HG02943 (cell line): Measurements from ENCODE around the gene VAV3.

Experiments used
- ATAC-seq: cut with Tn5 transposase; IDR thresholded peaks from one replicate; pipeline ENCODE4 v1.9.1; 2021; ENCODE audit warnings: mild to moderate bottlenecking, low read depth, moderate library complexity; ENCODE audit not compliant: unreplicated experiment

Gene VAV3

DNA sequence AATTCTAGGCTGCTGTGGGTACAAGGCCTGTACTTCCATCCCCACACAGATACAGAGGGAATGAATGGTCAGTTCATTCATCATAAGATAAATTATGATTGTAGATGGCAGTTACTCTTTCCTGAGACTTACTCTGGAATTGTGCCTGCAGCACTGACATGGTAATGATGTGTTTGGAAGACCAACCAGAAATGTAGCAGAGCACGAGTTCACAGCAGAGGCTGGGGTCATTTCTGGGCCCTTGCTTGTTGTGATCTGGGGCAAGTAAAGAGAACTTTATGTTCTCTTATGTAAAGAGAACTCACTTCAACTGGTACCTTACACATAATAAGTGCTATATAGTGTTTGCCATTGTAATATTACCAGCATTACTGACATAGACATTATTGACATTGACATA lies 412.2 kb downstream of the VAV3 start:
- ATAC-seq = no peak

DNA sequence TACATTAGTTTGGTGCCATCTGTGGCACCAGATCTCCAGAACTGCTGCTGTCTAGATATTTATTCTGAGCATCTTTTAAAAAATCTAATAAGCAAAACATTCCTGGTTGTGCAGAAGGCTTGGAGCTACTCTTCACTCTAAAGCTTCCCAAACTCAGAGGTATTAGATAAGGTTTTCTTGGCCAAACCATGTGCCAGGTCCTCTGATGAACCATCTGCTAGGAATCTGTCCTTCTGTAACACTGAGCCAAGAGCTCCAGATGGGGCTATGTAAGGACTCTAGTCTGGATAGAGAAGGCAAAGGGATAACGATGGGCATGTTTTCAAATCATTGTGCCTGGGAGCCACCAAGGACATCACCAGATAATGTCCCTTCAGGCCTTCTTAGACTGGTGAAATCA lies 413.5 kb downstream of the VAV3 start:
- ATAC-seq = no peak

DNA sequence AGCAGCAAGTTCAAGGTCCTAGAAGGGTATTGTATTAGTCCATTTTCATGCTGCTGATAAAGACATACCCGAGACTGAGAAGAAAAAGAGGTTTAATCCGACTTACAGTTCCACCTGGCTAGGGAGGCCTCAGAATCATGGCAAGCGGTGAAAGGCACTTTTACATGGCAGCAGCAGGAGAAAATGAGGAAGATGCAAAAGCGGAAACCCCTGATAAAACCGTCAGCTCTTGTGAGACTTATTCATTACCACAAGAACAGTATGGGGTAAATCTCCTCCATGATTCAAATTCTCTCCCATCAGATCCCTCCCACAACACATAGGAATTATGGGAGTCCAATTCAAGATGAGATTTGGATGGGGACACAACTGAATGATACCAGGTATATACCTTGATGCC lies 414.6 kb downstream of the VAV3 start:
- ATAC-seq = no peak

DNA sequence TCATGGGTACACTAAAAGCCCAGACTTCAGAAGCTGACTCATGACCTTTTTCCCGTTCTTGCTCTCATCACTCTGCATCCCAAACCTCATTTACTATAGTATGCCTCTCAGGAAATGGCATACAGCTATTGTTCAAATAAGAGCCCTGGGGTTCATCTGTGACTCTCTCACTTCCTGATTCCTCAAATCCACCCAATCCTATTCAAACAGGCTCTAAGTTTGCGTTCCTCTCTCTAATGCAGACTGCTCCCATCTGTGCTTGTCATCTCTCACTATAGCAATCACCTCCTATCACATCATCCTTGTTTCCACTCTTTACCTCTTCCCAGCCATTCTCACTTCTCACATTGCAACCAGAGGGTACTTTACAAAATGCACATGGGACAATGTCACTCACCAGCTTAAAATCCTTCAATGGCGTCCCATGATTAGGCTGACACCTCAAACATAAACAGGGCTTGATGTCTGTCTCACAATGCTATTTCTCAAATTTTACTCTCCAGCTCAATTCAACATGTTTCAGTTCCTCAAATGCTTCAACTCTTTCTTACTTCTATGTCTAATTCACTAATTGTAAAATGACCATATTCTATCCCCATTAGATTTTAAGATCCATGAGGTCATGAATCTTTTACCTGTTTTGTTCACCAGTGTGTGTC lies 415.7 kb downstream of the VAV3 start:
- ATAC-seq = no peak

DNA sequence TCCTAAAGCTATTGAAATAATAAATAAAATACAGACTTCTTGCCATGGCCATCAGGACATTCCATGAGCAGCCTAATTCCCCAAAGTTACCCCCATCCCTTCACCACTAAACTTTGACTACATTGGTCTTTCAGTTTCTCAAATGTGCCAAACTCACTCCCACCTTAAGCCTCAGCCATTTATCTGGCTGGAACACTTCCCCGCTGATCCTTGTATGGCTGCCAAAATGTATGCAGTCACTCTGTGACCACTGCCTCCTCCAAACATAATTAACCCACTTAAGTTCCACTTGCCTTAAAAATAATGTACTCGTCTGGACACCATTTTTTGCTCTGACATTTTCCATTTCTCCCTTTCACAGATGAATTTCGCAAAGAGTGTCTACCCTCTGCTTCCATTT lies 416.7 kb downstream of the VAV3 start:
- no peak for ATAC-seq

DNA sequence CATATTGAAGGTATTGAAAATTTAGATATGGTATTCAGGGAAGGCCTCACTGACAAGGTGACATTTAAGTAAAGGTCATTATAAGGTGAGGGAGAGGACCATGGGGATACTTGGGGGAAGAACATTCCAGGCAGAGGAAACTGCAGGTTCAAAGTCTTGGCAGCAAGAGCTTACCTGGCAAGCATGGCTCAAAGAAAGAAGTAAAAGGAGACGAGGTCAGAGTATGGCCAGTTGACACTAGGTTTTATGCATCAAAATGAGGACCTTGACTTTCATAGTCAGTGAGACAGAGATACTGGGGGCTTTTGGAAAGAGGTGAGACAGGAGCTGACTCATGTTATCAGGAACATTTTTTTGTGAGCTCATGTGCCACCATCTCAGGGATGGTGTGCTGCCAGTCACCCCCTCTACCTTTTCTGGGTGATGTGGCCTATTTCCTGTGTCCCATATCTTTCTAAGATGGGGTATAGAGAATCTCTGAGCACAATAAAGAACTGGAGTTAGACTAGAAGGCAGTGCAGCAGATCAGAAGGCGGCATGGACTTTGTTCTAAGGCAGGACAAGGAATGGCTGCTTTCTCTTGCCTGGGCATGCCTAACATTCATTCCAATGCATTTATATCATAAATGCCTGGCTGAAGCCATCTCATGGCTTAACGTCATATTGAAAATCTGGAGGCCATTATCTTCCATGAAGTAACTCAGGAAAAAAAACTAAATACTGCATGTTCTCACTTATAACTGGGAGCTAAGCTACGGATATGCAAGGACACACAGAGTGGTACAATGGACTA lies 417.4 kb downstream of the VAV3 start:
- ATAC-seq = no peak

DNA sequence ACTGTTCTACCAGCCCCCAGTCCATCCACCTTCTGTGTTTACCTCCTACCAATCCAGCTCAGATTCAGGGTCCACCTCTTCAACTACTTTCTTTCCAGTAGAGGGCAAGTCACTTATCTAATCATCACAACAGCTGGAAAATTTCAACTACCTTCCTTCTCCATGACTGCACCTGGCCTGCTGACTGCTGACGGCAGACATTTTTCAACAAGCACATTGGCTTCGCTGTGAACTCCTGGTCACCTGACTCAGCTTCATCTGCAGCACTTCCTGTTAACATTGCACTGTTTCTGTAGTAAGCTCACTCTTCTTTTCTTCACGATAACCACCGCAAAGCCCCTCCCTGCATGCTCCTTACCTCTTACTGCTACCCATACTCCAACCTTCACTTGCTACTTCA lies 418.4 kb downstream of the VAV3 start:
- ATAC-seq = no peak

DNA sequence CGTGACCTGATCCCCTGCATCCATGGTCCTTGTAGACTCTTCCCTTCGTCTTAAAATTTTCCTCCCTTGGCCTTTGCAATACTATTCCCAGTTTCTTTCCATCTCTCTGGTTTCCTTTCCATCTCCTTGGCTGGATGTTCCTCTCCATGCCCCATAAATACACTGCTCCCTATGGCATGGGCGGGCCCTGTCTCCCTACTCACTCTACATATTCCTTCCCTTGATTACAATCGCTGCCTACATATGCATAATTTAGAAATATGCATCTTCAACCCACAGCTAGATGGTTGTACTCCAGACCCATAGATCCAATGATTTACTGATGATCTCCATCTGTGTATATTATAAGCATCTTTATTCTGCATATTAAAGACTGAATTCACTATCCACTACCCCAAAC lies 419.1 kb downstream of the VAV3 start:
- ATAC-seq = no peak

DNA sequence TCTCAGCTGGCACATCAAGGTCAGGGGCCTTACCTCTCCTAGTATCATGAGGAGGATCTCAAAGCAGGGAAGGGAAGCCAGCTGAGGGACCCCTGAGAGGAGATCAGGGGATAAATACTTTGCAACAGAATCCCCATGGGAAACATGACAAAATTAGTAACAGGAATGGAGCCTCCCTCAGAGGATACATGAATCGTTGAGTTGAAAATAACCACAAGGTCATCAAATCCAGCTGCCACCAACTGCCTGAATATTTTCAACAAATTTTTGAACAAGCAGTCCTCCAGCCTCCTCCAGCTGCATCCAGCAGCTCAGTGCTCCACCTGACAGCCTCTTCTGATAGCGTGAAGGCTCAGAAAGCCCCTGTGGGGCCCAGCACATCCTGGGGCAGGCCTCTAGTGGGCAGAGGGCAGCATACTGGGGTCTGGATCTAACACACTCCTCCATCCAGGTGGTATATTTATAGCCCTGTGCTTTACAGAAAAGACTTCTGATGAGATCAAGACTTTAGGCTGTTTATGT lies 419.9 kb downstream of the VAV3 start:
- ATAC-seq = no peak

DNA sequence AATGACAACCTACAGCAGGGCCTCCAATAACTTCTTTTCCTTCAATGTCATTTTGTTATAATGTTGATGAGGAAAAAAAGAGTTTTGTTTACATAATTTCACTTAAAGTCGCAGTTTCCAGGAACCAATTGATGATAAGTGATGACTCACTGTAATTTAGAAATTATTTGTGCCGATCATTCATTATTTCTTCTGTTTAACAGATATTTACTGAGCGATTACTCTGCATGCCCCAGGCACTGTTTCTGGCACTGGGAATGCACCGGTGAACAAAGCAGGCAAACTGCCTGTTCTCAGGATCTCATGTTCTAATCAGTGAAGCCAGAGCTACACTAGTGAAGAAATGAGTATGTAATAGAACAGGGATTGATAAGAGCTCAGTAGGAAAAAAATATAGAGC lies 420.7 kb downstream of the VAV3 start:
- ATAC-seq = no peak

DNA sequence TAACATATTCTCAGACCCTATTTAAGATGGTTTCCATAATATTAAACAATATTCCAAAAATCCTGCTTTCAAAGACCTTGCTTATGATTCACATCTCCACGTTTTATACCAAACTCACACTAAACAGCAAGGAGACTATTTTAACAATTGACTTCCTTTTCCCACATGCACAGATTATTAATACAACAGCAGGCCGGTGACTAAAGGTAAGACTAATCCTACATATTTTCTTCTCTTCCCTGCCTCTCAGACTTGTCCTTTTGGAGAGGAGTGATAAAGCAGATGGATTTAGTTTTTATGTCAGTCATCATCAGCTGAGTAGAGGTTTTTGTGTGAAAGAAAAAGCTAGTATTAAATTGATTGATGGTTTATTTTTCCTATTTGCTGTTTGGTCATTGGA lies 423.6 kb downstream of the VAV3 start:
- ATAC-seq = no peak

DNA sequence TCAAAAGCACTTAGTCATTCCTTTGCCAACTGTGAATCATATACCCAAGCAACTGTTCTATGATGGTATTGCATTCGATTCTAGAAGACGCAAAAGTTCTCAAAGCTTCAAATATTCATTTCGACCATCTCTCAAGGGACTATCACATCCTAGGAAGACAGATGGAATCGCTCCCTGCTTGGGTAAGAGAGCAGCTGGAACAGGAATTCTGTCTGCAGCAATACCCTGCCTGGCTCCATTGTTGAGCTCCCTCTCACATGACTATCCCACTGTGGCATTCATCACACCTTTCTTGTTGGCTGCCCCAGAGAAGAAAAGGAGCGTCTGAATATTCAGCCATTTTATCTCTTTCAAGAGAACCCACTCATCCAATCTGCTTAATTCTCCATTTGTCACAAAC lies 426.5 kb downstream of the VAV3 start:
- ATAC-seq = no peak

DNA sequence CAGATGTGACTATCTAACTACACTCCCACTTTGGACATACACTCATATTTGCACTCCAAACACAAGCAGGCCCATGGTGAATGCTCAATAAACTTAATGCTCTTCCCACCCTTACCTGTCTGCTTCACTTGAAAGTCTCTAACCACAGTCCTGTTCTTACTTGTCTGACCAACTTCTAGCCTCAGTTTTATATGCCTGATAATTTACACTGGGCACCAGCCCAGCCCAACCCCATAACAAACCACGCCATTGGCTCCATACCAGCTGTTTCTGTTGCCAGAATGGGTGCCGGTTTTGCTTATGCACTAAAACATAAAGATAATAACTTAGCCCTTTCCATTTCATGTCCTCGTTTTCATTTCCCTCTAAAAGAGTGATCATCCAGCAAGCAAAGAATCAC lies 428.7 kb downstream of the VAV3 start:
- no peak for ATAC-seq

DNA sequence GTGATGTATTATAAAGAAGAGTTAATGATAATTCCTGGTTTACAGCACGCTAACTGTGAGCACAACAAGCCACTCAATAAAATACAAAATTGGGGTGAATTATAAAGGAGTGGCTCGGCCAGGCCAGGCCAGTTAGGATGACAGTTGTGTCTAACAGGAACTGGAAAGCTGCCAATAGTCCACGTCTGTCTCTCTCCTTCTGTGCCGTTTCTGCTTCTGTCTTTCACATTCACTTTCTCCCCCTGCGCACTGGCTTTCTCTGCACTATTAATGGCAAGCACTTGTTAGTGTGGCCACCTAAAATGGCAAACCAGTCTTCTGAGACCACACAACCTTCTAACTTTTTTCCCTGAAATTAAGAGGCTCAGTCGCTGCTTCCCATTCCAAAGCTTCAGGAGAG lies 429.9 kb downstream of the VAV3 start:
- no peak for ATAC-seq

DNA sequence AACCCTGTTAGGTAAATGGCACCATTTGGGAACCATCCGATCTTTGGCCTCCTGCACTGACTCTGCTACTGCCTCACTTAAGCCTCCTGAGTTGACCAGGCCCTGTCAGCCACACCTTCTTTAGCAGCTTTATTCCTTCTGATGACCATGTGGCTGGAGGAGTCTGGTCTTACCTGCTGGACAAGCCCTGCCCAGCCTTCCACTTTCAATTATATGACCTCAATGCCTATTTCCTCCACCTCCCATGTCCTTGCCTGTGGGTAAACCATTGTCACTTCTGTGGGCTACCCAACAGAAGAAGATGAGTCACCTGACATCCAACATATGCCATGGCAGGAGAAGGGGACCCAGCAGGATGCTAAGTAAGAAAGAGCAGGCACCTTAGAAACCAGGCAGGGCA lies 430.3 kb downstream of the VAV3 start:
- ATAC-seq = no peak

DNA sequence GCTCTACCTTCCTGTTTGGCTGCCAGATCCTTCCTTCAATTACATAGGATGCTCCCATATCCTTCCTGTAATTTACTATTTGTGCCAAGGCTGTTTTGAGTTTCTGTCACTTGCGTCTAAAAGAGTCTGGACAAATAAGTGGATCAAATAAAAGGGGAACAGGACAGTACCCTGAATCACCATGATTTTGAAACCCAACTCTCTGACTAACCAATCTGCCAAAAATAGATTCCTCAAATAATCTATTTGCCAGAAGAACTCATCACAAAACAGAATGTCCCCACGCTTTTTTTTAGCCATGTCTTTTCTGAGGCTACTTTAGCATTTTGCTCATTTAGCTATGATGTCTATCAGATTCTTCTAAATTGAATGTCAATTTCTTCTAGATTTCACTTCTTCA lies 431.5 kb downstream of the VAV3 start:
- no peak for ATAC-seq

DNA sequence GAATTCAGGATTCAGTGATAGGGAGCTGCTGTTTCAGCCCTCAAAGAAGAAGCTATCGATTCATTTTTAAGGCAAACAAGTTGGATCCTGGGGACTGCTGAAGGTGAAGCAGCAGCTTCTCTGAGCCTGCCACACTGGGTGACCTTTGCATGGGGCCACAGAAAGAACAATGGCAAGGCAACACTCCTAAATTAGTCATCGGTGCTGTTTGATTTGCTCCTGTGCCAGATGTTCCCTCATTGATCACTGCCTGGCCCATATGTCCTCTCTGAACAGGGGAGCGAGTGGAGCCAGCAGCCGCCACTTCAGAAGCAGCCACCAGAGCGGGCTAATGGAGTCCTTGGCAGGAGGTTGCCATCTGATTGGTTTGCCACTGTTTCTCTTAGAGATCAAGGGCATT lies 432.7 kb downstream of the VAV3 start:
- no peak for ATAC-seq

DNA sequence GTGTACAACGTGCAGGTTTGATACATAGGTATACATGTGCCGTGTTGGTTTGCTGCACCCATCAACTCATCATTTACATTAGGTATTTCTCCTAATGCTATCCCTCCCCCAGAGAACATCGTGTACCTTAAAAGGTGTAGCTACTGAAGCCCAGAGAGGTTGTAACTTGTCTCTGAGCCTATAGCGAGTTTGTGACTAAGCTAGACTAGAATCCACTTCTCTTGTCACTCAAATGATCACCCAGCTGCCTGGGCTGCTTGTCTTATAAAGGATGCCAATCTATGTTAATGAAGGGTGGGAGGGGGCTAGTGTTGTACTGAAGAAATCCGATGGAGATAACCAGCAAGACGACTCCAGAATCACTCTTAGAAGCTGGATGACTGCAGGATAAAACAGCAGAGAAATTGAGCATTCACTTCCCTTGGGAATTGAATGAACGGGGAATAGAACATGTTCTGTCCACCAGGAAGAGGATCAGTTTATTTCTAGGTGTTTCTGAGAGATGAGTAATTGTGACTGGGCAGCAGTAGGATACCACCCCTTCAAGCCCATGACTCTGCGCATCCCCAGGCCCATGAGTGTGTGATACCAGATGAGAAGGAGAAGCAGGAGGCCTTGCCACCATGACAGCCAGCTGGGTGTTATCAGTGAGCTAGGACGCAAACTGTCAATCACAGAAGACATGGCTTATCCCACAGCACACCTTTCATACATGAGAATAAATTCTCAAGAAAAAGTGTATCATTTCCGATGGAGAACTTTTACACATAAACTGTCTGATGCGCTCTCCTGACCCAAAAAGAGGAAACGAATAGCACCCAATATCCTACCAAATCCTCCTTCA lies 433.7 kb downstream of the VAV3 start:
- ATAC-seq = no peak

DNA sequence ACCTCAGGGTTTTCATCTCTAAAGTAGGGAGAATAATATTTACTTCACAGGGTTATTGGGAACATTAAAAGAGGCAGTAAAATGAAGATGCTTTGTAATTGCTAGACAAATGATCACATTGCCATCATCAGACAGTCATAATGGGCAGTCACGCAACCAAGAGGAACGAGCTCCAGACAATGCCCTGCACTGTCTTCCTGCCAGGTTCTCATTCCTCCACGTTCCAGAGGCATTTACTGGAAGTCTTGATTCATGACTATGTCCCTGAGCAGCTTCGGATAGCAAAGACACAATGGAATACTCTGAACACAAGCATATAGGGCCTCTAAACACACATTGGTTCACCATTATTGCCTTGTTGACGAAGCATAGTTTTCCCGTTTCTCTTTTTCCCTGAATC lies 434.4 kb downstream of the VAV3 start:
- no peak for ATAC-seq

DNA sequence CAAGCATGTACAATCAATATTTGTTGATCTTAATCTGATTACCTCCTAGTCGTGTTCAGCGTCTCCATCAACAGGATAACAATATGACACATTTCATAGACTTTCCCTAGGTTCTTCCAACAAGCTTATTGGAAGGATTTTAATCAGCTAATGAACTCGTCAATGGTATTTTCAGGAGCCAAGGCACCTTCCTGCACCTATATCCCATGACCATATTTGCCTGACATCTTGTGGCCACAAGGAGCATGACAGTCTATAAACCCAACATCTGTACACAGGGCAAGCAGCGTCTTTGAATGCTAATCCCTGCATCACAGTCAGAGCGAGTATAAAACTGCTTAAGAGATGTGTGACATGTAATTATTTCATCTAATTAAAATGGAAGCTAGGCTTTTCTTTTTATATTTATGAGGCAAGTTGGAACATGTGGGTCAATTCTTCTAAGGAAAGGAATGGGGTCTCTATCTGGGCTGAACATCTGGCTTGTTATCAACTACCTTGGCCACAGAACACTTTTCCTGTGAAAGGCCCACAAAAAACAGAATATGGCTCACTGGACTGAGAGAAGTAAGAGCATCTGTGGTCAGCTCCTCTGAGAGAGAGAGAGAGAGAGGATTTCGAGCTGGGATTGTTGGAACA lies 435.4 kb downstream of the VAV3 start:
- peak; percentile 94 for ATAC-seq
